Measurements from ENCODE around the gene DBR1.

DNA sequence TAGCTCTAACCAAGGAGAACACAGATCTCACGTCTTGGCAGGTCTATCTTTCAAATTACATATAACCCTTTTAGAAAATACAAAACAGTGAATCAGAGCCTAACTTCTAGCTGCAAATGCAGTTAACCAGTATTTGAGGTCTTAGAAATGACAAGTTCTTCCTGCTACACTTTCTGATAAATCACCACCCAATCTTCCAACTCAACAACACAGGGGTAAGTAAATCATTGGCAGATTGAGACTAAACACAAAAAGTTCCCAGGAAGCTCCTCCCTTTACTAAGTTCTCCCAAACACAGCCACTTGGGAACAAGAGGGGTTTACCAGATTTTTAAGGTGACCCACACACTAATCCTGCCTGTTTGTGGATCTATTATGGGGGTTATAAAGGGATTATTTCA, 42.5 kb downstream of the DBR1 start, which contains the start of gene A4GNT:
- TF ChIP-seq, protein P1, sequence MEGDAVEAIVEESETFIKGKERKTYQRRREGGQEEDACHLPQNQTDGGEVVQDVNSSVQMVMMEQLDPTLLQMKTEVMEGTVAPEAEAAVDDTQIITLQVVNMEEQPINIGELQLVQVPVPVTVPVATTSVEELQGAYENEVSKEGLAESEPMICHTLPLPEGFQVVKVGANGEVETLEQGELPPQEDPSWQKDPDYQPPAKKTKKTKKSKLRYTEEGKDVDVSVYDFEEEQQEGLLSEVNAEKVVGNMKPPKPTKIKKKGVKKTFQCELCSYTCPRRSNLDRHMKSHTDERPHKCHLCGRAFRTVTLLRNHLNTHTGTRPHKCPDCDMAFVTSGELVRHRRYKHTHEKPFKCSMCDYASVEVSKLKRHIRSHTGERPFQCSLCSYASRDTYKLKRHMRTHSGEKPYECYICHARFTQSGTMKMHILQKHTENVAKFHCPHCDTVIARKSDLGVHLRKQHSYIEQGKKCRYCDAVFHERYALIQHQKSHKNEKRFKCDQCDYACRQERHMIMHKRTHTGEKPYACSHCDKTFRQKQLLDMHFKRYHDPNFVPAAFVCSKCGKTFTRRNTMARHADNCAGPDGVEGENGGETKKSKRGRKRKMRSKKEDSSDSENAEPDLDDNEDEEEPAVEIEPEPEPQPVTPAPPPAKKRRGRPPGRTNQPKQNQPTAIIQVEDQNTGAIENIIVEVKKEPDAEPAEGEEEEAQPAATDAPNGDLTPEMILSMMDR (conservative IDR thresholded peaks at IDR 0.05; ENCODE audit: low read depth, low read length): no peak
- TF ChIP-seq EZH2 (IDR thresholded peaks at IDR 0.05; ENCODE audit: borderline replicate concordance, low read depth, low read length, poor library complexity, severe bottlenecking): no peak
